ENCODE data around the gene USP14.

Gene USP14

DNA sequence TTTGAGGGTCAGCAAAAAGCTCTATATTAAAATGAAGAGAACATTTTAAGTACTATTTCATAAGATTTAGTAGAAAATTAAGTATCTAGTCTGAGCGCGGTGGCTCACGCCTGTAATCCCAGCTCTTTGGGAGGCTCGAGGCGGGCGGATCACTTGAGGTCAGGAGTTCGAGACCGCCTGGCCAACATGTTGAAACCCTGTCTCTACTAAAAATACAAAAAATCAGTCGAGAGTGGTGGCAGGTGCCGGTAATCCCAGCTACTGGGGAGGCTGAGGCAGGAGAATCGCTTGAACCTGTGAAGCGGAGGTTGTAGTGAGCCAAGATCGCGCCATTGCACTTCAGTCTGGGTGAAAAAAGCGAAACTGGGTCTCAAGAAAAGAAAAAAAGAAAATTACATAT lies 1.6 kb downstream of the USP14 start:
- no peak for DNase-seq (ENCODE audit: low read depth)

DNA sequence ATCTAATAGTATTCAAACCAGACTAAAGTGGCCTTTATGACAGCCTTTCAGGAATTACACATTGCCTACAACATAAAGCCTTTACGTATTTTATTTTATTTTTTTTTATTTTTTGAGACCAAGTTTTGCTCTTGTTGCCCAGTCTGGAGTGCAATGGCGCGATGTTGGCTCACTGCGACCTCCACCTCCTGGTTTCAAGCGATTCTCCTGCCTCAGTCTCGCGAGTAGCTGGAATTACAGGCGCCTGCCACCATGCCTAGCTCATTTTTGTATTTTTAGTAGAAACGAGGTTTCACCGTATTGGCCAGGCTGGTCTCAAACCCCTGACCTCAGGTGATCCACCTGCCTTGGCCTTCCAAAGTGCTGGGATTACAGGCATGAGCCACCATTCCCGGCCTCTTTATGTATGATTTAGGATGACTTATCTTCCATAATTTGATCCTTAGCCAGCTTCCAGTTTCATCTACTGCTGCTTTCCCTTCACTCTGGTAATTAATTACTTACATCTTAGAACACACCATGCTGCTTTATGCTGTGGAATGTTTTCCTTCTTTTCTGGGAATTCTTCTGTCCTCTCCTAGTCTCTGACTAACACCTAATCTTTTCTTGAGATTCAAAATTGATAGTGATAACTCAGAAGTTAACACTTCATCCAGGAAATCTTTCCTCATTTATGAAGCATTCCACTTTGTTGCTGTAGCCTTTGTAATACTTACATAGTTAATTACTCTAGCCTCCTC lies 2.6 kb downstream of the USP14 start:
- no peak for DNase-seq (ENCODE audit: low read depth)

DNA sequence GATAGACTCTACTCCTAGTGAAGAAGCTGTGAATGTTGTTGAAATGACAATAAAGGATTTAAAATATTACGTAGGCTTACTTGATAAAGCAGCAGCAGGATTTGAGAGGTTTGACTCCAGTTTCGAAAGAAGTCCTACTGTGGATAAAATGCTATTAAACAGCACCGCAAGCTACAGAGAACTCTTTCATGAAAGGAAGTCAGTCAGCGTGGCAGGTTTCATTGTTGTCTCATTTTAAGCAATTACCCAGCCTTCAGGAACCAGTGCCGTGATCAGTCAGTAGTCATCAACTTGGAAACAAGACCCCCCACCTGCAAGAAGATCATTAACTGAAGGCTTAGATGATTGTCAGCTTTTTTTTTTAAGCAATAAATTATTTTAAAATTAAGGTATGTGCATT lies 14.0 kb downstream of the USP14 start:
- DNase-seq (ENCODE audit: low read depth): no peak

DNA sequence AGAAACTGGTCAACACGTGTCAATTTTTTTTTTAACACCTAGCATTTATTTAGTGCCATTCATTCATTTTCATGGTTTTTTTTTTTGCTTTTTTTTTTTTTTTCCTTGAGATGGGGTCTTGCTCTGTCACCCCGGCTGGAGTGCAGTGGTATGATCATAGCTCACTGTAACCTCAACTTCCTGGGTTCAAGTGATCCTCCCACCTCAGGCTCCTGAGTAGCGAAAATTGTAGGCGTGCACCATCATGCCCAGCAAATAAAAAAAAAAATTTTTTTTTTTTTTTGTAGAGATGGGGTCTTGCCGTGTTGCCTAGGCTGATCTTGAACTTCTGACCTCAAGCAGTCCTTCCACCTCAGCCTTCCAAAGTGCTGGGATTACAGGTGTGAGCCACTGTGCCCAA lies 21.1 kb downstream of the USP14 start:
- no peak for DNase-seq (ENCODE audit: low read depth)

DNA sequence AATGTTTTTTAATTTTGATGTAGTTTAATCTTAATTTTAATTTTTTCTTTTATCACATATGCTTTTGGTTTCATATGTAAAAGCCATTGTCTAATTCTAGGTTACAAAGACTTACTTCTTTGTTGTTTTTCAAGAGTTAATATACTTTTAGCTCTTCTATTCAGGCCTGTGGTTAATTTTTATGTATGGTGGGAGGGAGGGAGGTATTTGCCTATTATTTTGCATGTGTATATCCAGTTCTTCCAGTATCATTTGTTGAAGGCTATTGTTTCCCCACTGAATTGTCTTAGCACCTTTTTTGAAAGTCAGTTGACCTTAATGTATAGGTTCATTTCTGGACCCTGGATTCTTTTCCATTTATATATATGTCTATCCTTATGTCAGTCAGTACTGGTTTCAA lies 23.4 kb downstream of the USP14 start:
- no peak for DNase-seq (ENCODE audit: low read depth)

DNA sequence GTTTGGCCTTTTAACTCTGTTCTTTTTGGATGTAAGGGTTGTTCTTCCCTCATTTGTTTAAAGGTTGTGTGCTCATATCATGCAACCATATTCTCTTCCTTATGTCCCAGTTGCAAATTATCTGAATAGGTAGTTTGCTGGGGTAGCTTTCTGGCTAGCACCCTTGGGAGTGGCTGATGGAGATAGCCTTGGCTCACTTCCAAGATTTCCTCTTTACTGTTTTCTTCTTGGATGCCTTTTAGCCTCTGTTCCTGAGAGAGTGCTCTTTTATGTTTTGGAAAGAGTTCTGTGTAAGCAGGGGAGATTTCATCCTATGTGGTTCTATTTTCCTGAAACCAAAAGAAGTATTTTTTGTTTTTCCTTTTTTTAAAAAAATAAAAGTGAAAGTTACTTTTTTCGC lies 25.4 kb downstream of the USP14 start:
- no peak for DNase-seq (ENCODE audit: low read depth)

DNA sequence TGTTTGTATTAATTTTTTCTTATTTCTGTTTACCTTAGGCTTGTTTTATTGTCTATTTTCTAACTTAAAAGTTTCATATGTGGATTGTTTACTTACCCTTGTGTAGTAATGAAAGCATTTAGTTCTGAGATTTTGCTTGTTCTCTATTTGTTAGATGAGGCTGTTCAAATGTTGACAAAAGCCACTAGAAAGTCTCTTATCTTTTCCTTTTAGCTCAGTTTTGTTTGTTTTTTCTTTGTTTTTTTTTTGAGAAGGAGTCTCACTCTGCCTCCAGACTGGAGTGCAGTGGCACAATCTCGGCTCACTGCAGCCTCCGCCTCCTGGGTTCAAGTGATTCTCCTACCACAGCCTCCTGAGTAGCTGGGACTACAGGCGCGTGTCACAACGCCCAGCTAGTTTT lies 30.9 kb downstream of the USP14 start:
- no peak for DNase-seq (ENCODE audit: low read depth)

DNA sequence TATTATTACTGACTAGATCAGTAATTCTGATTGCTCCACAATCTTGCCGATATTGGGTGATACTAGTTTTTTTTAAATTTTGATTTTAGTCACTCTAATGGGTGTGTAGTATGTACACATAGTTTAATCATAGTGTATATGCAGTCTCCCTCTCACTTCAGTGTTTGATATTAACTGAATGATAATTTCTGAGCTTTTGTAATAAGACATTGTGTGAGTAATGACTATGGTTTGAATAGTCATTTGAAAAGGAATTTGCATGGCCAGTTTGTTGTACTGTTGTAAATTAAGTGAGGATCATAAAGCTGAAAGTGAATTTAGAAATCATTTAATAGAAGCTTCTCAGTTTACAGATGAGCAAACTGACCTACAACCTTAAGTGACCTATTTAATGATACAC lies 33.4 kb downstream of the USP14 start:
- no peak for DNase-seq (ENCODE audit: low read depth)

DNA sequence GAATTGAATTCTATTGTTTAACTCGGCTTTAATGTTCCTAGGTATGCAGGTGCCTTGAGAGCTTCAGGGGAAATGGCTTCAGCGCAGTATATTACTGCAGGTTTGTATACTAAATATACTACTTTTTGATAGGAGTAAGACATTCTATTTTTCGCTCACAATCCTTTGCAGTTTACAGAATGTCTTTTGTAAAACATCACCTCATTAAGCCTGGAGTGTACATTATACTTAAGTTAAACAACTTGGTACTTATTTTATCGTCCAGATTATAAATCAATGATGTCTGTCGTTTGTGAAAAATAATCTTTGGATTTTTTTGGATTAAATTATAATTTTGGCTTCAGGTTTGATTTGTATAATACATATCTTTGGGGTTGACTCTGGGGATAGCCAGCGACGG lies 34.4 kb downstream of the USP14 start:
- DNase-seq (ENCODE audit: low read depth): no peak

DNA sequence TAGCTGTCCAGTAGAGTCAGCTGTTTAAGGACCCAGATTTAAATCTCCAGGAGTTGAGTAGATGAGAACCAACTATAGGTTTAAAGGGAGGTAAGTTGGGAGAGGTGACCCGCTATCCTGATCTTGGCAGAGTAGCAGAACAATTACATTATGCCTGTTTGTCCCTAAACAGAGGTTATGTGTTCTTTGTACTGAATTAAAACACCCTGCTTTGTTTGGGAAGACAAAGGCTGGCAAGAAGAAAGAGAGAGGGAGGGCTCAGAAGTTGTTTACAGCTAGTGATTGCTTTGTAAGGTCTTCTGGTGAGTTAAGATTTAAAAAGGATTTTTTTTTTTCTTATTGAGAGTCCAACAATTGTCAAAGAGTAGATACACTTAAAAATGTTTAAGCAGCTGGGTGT lies 37.3 kb downstream of the USP14 start:
- no peak for DNase-seq (ENCODE audit: low read depth)

DNA sequence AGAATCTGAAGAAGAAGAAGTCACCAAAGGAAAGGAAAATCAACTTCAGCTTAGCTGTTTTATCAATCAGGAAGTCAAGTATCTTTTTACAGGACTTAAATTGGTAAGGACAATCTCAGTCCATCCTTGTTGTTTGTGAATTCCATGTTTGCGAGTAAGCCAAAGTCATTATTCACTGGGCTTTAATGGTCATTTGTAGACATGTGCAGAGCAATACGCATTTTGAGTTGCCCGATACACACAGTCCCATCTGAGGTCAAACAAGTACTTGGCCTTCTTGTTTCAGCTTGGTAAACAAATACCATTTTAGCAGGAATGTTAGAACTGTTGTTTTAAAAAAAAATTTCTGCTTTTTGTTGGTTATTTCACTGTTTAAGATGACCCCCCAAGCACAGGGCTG lies 40.9 kb downstream of the USP14 start:
- DNase-seq (ENCODE audit: low read depth): no peak

DNA sequence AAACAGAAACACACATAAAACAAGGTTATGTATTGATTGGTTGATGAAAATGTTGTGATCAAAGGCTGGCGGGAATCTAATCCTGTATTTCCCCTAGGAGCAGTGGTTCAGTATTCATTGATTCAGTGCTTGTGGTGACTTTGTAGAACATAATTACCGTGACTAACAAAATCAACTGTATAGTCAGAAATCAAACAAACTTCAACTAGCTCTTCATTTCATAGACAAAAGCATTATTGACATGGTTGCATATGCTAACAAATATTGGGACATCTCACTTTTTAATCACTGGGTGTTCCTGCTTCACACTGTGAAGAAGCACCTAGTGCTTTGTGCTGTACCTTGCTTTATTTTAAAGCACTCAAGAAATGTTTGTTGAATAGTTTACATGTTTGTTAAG lies 41.4 kb downstream of the USP14 start:
- no peak for DNase-seq (ENCODE audit: low read depth)

DNA sequence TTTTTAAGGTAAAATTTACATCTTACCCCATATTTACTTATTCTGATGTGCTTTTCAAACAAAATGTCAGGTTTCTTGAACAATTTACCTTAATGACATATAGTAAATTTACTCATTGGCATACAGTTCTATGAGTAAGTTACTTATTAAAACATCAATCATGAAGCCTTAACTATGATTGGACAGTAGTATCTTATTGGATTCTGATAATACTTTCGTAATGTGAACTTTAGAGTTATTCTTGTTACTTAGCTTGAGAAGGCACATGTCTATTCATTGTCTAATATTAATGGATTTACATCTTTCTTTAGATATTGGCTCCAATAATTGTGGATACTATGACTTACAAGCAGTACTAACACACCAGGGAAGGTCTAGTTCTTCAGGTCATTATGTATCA lies 51.7 kb downstream of the USP14 start:
- DNase-seq (ENCODE audit: low read depth): no peak

DNA sequence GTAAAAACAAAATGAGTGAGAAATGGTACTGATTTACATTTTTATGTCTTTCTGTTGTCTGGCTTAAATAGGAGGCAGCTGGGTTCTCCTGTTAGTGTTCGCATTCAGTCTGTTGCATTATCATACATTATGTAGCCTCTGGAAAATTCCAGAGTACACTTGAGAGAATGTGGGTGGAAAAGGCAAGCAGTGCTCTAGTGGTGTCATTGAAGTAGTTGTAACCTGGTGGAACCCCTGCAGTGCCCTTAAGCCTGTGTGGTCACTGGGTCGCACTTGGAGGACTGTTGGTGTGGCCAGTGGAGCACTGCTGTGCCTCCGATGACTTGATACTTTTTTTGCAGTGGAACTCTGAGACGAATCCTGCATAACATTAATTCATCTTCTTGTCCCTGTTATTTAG lies 52.4 kb downstream of the USP14 start:
- no peak for DNase-seq (ENCODE audit: low read depth)

DNA sequence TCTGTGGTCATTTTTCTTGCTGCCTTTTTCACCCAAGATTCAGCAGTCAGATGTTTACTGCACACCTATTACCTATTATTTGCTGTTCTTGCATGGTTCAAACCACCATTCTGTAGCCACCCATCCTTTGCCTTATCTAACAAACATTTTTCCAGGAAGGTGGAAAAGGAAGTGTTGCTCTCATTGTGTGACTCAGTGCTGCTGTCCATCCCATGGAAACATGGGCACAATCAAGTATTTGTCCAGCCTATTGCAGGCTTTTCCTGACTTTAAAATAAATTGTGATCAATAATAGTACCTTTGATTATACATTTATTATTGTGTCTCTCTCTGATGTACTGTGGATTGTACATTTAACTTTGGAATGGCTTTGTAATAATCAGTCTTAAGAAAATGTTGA lies 53.2 kb downstream of the USP14 start:
- DNase-seq (ENCODE audit: low read depth): no peak

DNA sequence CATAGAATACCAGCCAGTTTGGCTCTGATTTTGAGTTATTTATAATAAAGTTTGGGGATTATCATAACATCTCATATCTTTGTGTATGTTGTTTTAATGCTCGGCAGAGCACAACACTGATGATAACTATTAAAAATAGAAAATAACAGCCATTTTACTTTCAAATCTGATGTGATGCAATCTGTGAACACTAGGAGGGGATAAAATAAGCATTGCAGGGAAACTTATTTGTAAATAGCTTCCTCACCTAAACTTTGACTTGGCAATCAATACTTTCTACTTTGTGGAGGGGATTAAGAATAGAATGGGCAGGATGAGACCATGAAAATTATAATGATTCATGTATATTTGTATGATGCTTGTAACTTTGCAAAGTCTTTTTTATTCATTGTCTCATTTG lies 54.4 kb downstream of the USP14 start:
- DNase-seq (ENCODE audit: low read depth): no peak

DNA sequence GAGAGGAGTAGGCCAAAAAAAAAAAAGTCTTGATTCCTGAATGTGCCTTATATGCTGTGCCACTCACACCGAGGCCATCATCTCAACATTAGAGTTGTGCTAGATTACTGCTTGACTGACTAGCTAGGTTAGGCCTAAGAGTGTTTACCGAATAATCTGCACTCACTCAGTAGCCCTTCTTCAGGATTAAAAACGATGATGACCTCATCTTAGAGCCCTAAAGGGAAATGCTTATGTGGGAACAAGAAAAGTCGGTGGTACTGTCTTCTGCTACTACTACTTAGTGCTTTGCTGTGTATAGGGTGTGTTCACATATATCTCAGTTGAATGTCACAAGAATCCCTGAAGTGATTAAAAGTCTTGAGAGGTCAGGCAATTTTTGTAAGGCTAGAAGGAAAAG lies 55.1 kb downstream of the USP14 start:
- no peak for DNase-seq (ENCODE audit: low read depth)

DNA sequence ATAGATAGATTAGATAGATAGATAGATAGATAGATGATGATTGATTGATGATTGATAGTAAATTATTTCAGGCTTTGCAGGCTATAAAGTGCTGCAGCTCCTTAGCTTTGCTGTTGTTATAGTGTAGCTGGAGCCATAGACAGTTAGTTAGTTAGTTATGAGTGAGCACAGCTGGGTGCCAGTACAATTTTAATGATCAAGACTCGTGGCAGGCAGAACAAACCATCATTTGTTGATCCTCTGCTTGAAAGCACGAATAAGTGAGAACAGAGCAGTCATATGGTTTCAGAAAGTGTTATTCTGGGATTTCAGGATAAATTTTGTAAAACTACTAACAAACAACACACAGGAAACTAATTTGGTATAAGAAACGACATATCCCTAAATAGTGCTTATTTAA lies 55.6 kb downstream of the USP14 start:
- no peak for DNase-seq (ENCODE audit: low read depth)

DNA sequence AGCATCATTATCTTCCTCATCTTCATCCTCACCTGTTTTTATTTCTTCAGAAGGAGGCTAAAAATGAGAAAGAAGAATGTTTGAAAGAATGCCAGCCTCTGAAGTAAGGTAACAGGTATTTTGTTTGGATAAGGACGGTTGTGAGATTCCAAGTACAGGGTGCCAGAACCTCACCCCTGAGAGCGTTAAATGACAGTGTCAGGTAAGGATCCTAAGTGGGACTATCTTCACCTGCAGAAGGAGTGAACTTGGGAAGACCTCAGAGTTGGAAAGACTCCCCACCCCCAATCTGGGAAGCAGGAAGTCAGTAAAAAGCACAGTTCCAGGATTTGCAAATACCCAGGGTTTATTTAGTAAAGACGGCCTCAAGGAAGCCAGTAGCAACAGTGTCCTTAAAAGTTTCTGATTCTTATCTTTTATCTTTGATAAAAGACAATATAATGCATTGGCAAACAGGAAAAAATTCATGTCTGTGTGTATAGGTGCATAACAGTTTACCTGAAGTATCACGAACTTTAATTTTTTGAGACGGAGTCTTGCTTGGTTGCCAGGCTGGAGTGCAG lies 57.2 kb downstream of the USP14 start:
- DNase-seq (ENCODE audit: low read depth): no peak

DNA sequence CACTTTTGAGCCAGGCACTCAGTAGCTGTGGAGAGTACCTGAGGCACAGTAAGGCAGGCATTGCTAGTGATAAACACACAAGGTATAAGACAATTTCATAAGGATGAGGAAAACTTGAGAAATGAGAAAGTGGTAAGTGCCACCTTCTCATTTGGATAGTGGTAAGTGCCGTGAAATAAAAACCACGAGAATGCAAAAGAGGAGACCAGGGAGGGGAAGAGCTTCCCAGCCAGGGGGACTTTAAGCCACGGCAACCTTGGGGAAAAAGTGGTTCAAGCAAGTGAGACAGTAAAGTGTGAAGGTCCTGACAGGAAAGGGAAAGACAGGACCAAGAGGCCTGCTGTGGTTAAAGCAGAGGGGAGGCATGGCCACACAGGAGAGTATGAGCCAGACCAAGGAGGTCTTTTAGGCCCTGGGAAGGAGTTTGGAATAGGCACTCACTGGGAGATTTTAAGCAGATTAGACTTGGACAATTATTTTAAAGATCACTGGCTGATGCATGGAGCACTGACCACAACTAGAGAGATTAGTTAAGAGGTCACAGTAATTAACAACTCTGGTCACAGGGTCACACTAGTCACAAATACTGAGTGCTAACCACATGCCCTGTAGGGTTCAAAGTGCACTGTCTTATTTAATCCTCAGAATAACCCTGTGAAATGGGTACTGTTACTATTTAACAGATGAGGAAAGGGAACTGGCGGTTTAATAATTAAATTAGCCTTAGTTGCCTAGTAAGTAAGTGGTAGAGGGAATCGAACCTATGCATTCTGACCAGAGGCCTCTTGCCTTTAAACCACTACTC lies 59.4 kb downstream of the USP14 start:
- no peak for DNase-seq (ENCODE audit: low read depth)

DNA sequence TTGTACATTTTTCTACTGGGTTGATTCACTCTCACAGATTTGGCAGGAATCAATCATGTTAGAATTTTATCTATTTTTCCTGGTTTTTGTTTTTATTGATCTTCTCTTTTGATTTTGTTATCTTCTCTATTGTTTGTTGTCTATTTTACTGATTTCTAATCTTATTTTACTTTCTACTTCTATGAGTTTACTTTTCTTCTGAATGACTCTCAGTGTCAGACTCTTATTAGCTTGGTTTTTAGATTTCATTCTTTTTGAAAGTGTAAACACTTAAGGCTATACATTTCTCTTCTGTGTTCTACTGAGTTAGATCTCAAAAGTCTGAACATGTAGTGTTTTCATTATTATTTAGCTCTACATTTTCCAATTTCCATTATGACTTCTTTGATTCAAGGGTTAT lies 62.4 kb downstream of the USP14 start:
- DNase-seq (ENCODE audit: low read depth): no peak

DNA sequence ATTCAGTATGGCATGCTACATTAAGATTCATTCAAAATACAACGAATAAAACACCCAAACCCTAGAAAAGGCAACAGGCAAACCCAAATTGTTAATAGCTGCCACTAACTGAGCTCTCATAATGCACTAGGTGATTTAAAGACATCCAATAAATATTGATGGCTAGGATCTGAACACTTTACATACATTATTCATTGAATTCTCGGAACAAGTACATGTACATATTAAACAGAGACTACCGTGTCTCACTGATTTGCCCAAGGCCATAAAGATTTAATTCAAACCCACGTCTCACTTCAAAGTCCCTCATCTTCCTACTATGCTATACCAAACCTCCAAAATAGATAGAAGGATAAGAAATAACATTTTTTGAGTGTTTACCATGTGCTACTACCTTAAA lies 67.4 kb downstream of the USP14 start:
- no peak for DNase-seq (ENCODE audit: low read depth)

DNA sequence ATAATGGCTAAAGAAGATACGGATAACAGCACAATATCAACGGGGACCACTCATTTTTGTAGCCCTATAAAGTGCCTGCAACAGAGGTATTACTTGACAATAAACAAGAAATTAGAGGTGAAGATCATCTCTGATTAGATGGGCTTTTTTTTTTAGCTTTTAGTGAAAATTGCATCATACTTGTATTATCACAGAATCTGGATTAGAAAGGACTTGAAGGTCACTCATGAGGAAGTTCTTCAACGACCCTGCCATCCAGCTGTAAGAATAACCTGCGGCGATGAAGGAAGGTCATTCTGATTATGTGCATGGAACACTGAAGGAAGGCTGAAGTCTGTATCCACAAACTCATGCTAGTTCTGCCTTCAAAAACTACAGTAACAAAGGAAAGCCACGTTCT lies 69.0 kb downstream of the USP14 start:
- DNase-seq (ENCODE audit: low read depth): no peak

DNA sequence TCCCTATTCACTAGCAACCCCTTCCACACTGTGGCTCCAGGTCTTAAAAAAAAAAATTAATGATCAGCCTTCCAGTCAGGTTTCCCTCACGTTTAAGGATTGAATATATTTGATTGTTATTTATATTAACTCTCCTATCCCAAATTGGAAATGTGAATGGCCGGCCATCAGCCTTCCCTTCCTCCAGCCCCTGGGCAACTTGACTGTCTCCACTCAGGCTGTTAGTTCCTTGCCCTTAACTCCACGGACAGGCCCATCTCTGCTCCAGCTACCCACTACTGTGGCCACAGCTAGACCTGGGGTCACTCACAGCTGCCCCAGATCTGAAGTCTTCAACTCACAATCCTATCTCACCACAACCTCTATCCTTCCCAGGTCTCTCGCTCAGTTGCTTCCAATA lies 69.5 kb downstream of the USP14 start:
- no peak for DNase-seq (ENCODE audit: low read depth)
